Upper lobe of right lung (tissue), 1 donor: ENCODE data around the gene EIF4E3. TPM values are rescaled to one million over a fixed set of nuclear protein-coding genes. Genes with fewer than 3 reads are reported as not detected.
A peak's percentile ranks its signal among the peaks of the same experiment; 100 is the strongest.

Experiments used
- ATAC-seq: fragments of 200-7000 bp; cut with Tn5 transposase; one replicate; pipeline ENCODE4 v1.9.1; 2020; ENCODE audit warnings: mild to moderate bottlenecking, moderate library complexity
- DNase-seq: peaks from one replicate; pipeline ENCODE4 v3.0.0-alpha.2; 2020
- H3K27ac ChIP-seq: fragments of 200-600 bp; one replicate; pipeline ENCODE4 v1.8.0; 2022
- H3K27me3 ChIP-seq: fragments of 200-600 bp; one replicate; pipeline ENCODE4 v1.8.0; 2022; ENCODE audit warnings: mild to moderate bottlenecking
- H3K36me3 ChIP-seq: fragments of 200-600 bp; one replicate; pipeline ENCODE4 v1.8.0; 2022
- H3K4me1 ChIP-seq: fragments of 200-600 bp; one replicate; pipeline ENCODE4 v1.8.0; 2022
- H3K4me3 ChIP-seq: fragments of 200-600 bp; one replicate; pipeline ENCODE4 v1.8.0; 2022; ENCODE audit warnings: mild to moderate bottlenecking
- H3K9me3 ChIP-seq: fragments of 200-600 bp; one replicate; pipeline ENCODE4 v1.8.0; 2022
- intact Hi-C: fragments of 100-400 bp; cut with DNase I; formaldehyde crosslinking; loops from one replicate; pipeline ENCODE4 v1.11.0; 2022
- total RNA-seq: library from RNA; stranded (reverse); fragmentation: NEBNext Ultra II Directional; extraction: Animal tissue kit (Norgen Biotek cat#: 25700); gene quantifications from one replicate; pipeline ENCODE4 v1.2.1, GENCODE V29; 2021
- TF ChIP-seq, protein P1 (sequence below): fragments of 200-600 bp; IDR thresholded peaks from one replicate; pipeline ENCODE4 v1.8.0; 2022; ENCODE audit warnings: antibody characterized with exemption
- donor health status: DM: no; HTN: yes; CAD: no; lungs with severe emphysema.

EIF4E3 gene
- total RNA-seq, 1 donor from 2014 or later: 38.4 TPM

DNA sequence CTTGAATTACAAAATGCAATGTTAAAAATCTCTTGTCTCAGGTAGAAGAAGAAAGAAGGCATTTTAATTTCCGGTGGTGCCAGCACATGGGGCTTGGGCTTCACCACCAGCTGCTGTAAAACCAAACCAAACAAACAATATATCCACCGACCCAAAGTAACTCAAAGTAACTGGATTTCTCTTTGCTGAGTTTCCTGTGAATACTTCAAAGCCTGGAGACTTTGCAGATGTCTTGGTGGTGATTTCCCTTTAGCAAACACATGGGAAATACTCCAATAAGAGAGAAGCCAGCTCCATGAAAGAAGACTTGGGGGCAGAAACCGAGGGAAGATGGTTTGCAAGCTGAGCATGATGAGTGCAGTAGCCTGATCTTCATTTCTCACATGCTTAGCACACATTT, 62.6 kb downstream of the EIF4E3 start:
- Histone ChIP-seq H3K27me3 (no peaks in the 10 kb centered on the region), H3K4me1 (peaks cover 4% of the 10 kb centered on the region), H3K4me3 (no peak overlapping the region), H3K27ac (no peak overlapping the region), H3K36me3 (no peaks in the 10 kb centered on the region), H3K9me3 (no peaks in the 10 kb centered on the region)
- ATAC-seq (no peak), DNase-seq (no peak)
- TF ChIP-seq, protein P1, sequence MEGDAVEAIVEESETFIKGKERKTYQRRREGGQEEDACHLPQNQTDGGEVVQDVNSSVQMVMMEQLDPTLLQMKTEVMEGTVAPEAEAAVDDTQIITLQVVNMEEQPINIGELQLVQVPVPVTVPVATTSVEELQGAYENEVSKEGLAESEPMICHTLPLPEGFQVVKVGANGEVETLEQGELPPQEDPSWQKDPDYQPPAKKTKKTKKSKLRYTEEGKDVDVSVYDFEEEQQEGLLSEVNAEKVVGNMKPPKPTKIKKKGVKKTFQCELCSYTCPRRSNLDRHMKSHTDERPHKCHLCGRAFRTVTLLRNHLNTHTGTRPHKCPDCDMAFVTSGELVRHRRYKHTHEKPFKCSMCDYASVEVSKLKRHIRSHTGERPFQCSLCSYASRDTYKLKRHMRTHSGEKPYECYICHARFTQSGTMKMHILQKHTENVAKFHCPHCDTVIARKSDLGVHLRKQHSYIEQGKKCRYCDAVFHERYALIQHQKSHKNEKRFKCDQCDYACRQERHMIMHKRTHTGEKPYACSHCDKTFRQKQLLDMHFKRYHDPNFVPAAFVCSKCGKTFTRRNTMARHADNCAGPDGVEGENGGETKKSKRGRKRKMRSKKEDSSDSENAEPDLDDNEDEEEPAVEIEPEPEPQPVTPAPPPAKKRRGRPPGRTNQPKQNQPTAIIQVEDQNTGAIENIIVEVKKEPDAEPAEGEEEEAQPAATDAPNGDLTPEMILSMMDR: no peak
- intact Hi-C loops: no loop called here

DNA sequence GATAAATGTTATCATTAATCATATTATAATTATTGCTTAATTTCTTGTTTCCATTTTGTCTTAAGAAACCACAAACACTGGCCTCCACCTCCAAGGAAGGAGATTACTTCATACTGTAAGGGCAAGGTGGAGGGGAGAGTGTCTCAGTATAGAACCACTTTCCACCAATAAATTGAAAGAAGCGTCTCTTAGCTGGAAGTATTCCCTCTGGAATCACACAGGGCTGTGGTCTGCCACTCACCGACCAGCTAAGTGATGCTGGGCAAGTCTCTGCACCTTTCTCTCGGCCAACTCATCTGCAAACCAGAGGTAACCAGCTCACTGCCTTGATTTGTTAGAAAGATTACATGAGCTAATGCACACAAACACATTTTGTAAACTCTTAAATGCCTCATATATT, 63.1 kb downstream of the EIF4E3 start:
- ATAC-seq: no peak
- no peak overlapping the region for H3K27ac ChIP-seq
- H3K36me3 ChIP-seq: no peaks in the 10 kb centered on the region
- DNase-seq: no peak
- peaks cover 6% of the 10 kb centered on the region for H3K4me1 ChIP-seq
- H3K4me3 ChIP-seq: no peak overlapping the region
- H3K9me3 ChIP-seq: no peaks in the 10 kb centered on the region
- H3K27me3 ChIP-seq: no peaks in the 10 kb centered on the region
- intact Hi-C loops: no loop called here
- TF ChIP-seq, protein P1: no peak

DNA sequence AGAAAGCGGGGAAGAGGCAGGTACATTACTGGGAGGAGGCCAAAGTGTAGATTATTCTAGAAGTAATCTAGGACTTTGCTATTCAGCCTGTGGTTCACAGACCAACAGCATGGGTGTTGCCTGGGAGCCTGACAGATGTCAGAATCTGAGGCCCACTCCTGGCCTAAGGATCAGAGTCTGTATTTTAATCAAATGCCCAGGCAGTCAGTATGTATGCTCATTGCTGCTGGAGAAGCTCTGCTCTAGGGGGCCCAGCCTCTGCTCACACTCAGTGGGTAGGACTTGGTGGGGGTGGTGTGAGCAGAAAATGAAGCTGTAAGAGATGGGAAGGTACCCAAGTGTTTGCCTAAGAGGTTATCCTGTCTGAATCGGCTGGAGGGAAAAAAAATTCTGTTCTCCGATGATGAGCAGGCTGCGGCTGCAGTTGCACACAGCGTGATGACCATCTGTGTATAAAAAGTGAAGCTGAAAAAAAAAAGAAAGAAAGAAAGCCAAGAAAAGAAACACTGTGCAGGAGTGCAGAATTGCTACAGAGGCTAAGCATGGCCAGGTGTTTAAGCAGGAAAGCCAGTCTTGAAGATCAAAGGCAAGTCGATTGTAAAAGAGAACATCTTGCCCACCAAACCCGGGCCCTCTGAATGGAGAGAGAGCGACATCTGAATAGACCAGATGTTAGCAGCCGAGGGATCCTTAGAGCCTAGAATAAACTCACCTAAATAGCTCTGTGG, 65.2 kb downstream of the EIF4E3 start:
- ATAC-seq: no peak
- no peak for DNase-seq
- H3K4me3 ChIP-seq: no peak overlapping the region
- H3K4me1 ChIP-seq: peaks cover 6% of the 10 kb centered on the region
- H3K27me3 ChIP-seq: no peaks in the 10 kb centered on the region
- intact Hi-C loops: no loop called here
- H3K36me3 ChIP-seq: no peaks in the 10 kb centered on the region
- no peaks in the 10 kb centered on the region for H3K9me3 ChIP-seq
- TF ChIP-seq, protein P1: no peak
- no peak overlapping the region for H3K27ac ChIP-seq

DNA sequence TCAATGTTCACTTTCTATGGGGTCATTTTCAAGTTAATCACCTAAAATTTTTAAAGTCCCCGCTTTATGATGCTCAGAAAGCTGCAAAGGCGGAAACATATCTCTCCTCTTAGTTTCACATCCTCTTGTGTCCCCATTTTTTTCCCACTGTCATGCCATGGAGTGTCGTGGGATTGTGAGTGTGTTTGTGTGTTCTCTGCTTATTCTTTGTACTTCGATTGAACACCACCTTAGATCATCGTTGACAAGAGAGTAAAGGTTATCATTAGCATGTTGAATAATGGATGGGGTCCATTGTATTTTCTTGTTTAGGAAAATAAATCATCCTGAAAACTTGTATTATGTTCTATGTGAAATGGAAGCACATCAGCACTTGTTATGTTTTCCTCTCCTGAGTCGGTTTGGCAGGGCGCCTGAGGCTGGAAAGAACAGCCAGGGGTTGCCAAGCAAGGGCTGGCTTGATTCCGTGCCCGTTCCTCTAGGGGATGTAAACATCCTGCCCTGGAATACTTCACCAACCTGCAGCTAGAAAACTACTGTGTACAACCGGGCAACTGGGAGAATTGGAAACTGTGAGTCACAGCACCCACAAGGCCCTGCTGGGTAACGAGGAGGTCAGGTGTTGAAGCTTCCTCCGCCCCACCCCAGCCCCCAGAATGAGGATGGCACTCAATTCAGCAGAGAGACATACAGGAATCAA, 67.2 kb downstream of the EIF4E3 start:
- H3K27me3 ChIP-seq: no peaks in the 10 kb centered on the region
- H3K27ac ChIP-seq: peak overlapping the region; percentile 55
- H3K9me3 ChIP-seq: no peaks in the 10 kb centered on the region
- peak; percentile 93 for DNase-seq
- H3K4me1 ChIP-seq: peaks cover 6% of the 10 kb centered on the region
- intact Hi-C loops: no loop called here
- peak; percentile 93 for ATAC-seq
- TF ChIP-seq, protein P1: no peak
- no peak overlapping the region for H3K4me3 ChIP-seq
- no peaks in the 10 kb centered on the region for H3K36me3 ChIP-seq

DNA sequence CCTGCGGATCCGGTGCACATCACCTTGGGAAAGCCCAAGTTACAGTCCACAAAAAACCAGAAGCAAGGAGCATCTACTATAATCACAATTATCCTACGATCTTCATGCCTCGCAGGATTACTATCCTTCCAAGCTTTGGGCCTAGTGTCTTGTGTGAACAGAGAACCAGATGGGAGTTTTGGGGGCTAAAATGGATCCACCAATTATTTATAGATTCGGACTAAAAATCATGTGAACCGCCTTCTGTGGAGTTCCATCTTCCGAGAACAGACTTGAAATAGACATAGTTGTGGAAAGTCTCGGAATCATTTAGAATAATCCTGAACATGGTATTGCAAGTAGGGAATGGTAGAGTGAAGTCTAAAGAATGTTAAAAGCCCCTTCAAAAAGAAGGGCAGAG, 70.1 kb downstream of the EIF4E3 start:
- ATAC-seq: no peak
- Histone ChIP-seq H3K27me3 (no peaks in the 10 kb centered on the region), H3K9me3 (no peaks in the 10 kb centered on the region), H3K4me3 (no peak overlapping the region), H3K4me1 (peaks cover 6% of the 10 kb centered on the region), H3K27ac (no peak overlapping the region), H3K36me3 (no peaks in the 10 kb centered on the region)
- DNase-seq: no peak
- TF ChIP-seq, protein P1: no peak
- intact Hi-C loops: no loop called here
